Omental fat pad (tissue), 4 donors: Measurements from ENCODE around the gene KIF3A. TPM values are rescaled to one million over a fixed set of nuclear protein-coding genes. Genes with fewer than 3 reads are reported as not detected.

ENCODE experiments used
- ATAC-seq: fragments of 150-250 bp; one replicate; pipeline ENCODE4 v1.9.1; 2016; ENCODE audit warnings: mild to moderate bottlenecking, moderate library complexity; ENCODE audit not compliant: low FRiP score
- DNase-seq: peaks from one replicate; pipeline ENCODE4 v3.0.0-alpha.2; 2019; ENCODE audit warnings: low spot score
- total RNA-seq, 4 donors: library from RNA; depleted of rRNA; stranded (reverse); fragments of >200 nt; gene quantifications; one replicate each; pipeline ENCODE4 v1.1.0, GENCODE V29; 2016
- TF ChIP-seq, protein P1 (sequence below), 3 donors: fragments of 450-650 bp; IDR thresholded peaks; one replicate each; pipeline ENCODE4 v1.5.1; 2016 to 2017; ENCODE audit warnings: antibody characterized with exemption in 3 of 3, mild to moderate bottlenecking in 3 of 3, moderate library complexity in 2 of 3

KIF3A gene
- total RNA-seq, 4 donors from 2014 or later = 4.4 to 10.4 (median 5.9) TPM

DNA sequence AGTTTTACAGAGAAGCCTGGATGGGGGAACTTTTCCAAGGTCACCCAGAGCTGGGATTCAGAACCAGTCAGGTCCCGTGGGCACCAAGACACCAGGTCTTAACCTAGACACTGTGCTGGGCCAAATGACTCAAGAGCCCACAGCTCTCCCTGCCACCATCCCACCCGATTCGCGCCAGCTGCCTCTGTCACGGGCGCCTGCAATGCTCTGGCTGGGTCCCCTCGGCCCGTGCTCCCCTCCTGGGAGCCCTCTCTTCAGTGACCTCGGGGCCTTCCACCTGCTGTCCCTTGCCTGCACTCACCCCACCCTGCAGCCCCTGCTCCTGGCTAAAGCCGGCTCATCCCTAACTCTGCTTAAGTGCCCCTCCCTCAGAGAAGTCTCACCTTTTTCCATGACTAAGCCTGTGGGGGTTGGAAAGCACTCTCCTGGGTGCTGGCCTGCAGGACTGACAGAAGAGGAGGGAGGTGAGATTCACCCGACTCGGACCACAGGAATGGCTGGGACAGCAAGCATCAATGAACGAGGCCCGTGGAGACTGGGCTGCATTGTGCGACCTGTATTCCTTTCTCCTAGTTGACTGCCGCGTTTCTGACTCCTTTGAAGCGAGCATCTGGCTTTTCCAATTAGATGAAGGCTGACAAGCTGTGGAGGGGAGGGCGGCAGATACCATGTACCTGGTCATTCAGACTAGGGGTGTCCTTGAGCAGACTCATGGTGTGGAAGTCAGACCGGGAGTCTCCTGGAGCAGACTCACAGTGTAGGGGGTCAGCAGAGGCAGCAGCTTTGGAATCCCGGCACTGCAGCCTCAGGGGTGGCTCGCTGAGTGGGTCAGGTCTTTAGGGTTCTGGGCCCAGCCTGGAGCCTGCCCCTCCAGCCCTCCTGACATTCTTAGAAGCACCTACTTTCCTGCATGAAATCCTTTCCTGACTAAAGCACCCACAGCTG lies 69.3 kb downstream of the KIF3A start:
- no peak for DNase-seq
- no peak for ATAC-seq
- TF ChIP-seq, protein P1, sequence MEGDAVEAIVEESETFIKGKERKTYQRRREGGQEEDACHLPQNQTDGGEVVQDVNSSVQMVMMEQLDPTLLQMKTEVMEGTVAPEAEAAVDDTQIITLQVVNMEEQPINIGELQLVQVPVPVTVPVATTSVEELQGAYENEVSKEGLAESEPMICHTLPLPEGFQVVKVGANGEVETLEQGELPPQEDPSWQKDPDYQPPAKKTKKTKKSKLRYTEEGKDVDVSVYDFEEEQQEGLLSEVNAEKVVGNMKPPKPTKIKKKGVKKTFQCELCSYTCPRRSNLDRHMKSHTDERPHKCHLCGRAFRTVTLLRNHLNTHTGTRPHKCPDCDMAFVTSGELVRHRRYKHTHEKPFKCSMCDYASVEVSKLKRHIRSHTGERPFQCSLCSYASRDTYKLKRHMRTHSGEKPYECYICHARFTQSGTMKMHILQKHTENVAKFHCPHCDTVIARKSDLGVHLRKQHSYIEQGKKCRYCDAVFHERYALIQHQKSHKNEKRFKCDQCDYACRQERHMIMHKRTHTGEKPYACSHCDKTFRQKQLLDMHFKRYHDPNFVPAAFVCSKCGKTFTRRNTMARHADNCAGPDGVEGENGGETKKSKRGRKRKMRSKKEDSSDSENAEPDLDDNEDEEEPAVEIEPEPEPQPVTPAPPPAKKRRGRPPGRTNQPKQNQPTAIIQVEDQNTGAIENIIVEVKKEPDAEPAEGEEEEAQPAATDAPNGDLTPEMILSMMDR (IDR thresholded peaks at IDR 0.05) = no peak

DNA sequence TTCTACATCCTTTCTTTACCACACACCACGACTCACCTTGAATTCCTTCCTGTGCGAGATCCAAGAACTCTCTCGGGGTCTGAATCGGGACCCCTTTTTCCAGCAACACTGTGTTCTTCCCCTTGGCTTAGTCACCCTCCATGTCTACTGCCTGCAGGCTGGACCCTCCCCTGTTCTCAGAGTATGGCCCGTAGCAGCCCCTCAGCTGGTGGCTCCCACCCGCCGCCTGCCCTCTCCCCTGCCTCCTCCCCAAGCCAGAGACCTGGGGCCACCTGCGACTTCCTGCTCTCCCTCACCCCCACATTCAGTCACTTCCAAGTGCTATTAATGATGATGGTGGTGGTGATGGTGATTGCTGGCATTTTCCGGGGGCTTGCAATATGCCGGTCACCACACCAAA lies 70.0 kb downstream of the KIF3A start:
- no peak for ATAC-seq
- no peak for DNase-seq
- TF ChIP-seq, protein P1 (IDR thresholded peaks at IDR 0.05) = no peak

DNA sequence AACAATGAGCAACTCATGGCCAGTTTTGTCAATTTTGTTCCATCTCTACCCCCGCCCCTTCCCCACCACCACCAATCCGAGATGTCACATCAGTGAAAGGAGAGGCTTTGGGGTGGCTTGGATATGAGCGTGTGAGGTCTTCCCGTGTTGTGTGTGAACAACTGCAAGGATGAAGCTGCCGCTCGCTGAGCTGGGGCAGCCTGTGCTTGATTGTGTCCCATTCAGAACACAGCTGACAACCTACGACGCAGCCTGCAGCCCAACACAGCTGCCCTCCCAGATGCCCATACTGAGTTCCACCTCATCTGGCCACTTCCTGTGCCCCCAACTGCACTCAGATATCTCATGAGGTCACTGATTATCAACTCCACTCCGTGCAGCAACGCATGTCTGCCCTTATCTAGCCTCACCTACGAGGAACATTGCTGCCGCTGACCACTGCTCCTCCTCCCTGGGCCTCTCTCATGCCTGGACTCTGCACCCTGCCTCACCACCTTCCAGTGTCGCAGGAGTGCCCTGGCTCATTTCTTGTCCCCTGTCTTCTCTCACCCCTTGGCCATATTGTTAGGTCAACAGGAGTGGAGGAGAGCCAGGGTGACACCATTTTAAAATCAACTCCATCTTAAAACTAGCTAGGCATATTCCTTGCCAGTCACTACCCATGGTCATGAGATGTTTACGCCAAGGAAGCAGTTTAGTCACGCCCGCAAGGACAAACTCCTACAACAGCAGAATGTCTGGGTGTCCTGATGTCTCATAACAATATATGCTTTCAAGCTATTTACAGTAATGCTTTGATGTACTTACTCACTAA lies 70.8 kb downstream of the KIF3A start:
- no peak for DNase-seq
- no peak for ATAC-seq
- TF ChIP-seq, protein P1 (IDR thresholded peaks at IDR 0.05) = no peak

DNA sequence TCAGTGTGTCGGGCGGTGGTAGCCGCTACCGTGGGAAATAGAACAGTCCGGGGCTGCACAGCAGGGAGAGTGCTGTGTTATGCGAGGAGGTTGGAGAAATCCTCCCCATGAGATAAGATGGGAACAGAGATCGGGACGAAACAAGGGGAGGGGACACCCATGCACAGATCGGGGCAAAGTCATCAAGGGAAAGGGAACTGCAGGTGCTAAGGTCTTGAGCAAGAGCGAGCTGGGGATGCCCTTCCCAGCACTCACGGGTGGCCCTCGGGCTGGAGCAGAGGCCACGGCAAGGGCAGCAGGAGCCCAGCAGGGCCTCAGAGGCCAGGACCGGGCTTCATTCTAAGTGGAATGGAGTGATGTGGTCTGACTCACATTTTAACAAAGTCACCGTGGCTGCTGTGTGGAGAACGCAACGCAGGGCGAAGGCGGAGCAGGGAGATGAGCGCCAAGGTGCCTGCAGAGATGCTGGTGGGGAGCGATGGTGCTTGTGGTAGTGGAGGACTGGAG lies 71.7 kb downstream of the KIF3A start:
- no peak for DNase-seq
- TF ChIP-seq, protein P1 (IDR thresholded peaks at IDR 0.05) = no peak
- no peak for ATAC-seq

DNA sequence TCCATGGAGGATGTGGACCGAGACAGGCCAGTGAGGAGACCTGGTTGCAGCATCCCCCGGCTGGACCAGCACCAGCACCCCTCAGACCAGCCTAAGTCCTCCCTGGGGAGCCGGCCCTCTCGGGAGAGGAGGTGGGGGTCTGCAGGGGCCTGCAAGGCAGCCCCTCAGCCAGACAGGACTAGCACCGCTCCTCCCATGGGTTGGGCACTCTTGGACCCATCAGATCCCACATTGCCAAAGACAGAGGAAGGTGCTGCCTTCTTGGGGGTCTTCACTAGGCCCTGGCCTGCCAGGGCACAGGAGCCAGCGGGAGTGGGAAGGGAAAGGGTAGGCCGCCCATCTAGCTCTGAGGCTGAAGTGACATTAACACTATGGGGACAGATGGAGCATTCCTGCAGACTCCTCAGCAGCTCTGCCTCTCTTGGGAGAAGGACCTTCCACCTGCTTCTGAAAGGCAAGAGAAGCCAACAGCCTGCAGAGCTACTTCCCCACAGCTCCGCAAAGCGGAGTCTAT lies 72.6 kb downstream of the KIF3A start:
- DNase-seq (no peak), ATAC-seq (no peak)
- TF ChIP-seq, protein P1 (IDR thresholded peaks at IDR 0.05) = no peak

DNA sequence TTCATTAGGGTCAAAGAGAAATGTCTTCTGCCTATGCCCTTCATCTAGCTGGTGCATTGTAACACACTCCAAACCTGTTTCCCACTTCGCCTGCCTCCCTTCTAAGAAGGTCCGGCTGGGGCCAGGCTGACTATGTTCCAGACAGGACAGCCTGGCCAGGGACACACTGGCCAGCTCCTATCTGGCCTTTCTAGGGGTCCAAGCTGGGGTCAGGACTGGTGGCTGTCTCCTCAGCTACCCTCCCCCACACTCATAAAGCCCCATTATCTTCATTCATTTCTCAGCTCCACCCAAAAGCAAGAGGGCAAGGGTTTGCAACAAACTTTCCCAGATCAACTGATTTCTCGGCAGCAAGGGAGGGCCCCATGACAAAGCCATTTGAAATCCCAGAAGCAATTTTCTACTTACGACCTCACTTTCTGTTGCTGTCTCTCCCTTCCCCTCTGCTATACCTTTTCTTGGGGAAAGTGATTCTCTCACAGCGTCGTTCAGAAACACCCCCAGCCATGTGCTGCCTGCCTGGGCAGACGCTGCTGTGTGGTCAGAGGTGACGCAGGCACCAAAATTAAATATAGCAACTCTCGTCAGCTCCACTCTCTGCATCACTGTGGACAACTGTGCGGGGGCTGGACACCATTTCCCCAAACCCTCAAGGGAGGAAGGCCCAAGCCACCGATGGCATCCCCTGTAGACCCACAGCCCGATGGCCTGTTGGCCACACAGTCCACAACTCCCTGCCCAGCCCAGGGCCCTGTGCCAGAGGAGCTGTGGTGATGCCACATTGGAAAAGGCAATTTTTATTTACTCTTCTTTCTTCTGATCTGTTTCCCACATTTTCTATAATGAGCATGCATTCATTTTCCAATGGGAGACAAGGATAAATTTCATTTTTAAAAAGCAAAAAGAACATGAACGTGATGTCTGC lies 73.3 kb downstream of the KIF3A start:
- no peak for DNase-seq
- TF ChIP-seq, protein P1 (IDR thresholded peaks at IDR 0.05) = no peak
- no peak for ATAC-seq
